Muscle layer of duodenum (tissue), 2 donors: ENCODE data around the gene LAMTOR4.
"Not testable (repeated sequence)": the region's sequence is repeated elsewhere in the genome, so short reads cannot be mapped to it uniquely, and the experiment has no call there.

Experiments
- H3K27ac ChIP-seq: one replicate; pipeline ENCODE4 v1.7.0; 2013; ENCODE audit warnings: mild to moderate bottlenecking, low read length
- H3K27me3 ChIP-seq: one replicate; pipeline ENCODE4 v1.7.0; 2013; ENCODE audit warnings: low read depth, mild to moderate bottlenecking, control low read depth, low read length
- H3K36me3 ChIP-seq, 2 donors: one replicate each; pipeline ENCODE4 v1.7.0; 2013; ENCODE audit warnings: low read length in 2 of 2, control low read depth in 1 of 2, mild to moderate bottlenecking in 1 of 2; ENCODE audit not compliant: insufficient read depth in 2 of 2, control insufficient read depth in 1 of 2
- H3K4me1 ChIP-seq, 2 donors: one replicate each; pipeline ENCODE4 v1.7.0; 2013; ENCODE audit warnings: low read length in 2 of 2, mild to moderate bottlenecking in 2 of 2, control low read depth in 1 of 2, moderate library complexity in 1 of 2; ENCODE audit not compliant: insufficient read depth in 2 of 2, control insufficient read depth in 1 of 2
- H3K4me3 ChIP-seq, 2 donors: one replicate each; pipeline ENCODE4 v1.7.0; 2013; ENCODE audit warnings: low read length in 2 of 2, low read depth in 1 of 2, mild to moderate bottlenecking in 1 of 2
- H3K9me3 ChIP-seq, 2 donors: one replicate each; pipeline ENCODE4 v1.7.0; 2013; ENCODE audit warnings: low read length in 2 of 2, control low read depth in 1 of 2, mild to moderate bottlenecking in 1 of 2; ENCODE audit not compliant: control insufficient read depth in 1 of 2
- donor health status: healthy.

Gene LAMTOR4

GRCh38 chr7:100137851-100138760 lies 10.6 kb upstream of the LAMTOR4 start:
- Histone ChIP-seq H3K4me1 (no peaks in the 10 kb centered on the region), H3K27me3 (no peaks in the 10 kb centered on the region), H3K4me3 (no peak overlapping the region), H3K27ac (peak overlapping the region; percentile 36), H3K9me3 (no peaks in the 10 kb centered on the region), H3K36me3 (no peaks in the 10 kb centered on the region)

GRCh38 chr7:100141555-100141949 lies 7.2 kb upstream of the LAMTOR4 start:
- Histone ChIP-seq H3K4me3 (no peak overlapping the region), H3K9me3 (no peaks in the 10 kb centered on the region), H3K36me3 (no peaks in the 10 kb centered on the region), H3K27me3 (no peaks in the 10 kb centered on the region), H3K27ac (no peak overlapping the region), H3K4me1 (no peaks in the 10 kb centered on the region)

GRCh38 chr7:100142461-100142860 lies 6.3 kb upstream of the LAMTOR4 start:
- Histone ChIP-seq H3K9me3 (no peaks in the 10 kb centered on the region), H3K27me3 (no peaks in the 10 kb centered on the region), H3K4me1 (no peaks in the 10 kb centered on the region), H3K36me3 (no peaks in the 10 kb centered on the region), H3K4me3 (no peak overlapping the region), H3K27ac (no peak overlapping the region)

GRCh38 chr7:100146350-100146749 lies 2.4 kb upstream of the LAMTOR4 start:
- H3K27me3 ChIP-seq, H3K36me3 ChIP-seq: not testable (repeated sequence)

GRCh38 chr7:100147278-100147677 lies 1.4 kb upstream of the LAMTOR4 start:
- Histone ChIP-seq H3K4me1 (peaks cover 3 to 16% of the 10 kb centered on the region in 2 donors), H3K27ac (no peak overlapping the region), H3K9me3 (no peaks in the 10 kb centered on the region), H3K36me3 (no peaks in the 10 kb centered on the region), H3K4me3 (no peak overlapping the region), H3K27me3 (no peaks in the 10 kb centered on the region)

More at GRCh38 chr7:100146350-100146749, 2.4 kb upstream of the LAMTOR4 start:
- H3K4me3 ChIP-seq, H3K27ac ChIP-seq, H3K9me3 ChIP-seq: not testable (repeated sequence)
- H3K4me1 ChIP-seq: peaks cover 3 to 16% of the 10 kb centered on the region in 2 donors

GRCh38 chr7:100148225-100148558 lies 526 bp upstream of the LAMTOR4 start:
- Histone ChIP-seq H3K4me1 (peaks cover 3 to 16% of the 10 kb centered on the region in 2 donors), H3K27me3 (no peaks in the 10 kb centered on the region), H3K36me3 (peaks cover 0 to 3% of the 10 kb centered on the region in 2 donors), H3K9me3 (no peaks in the 10 kb centered on the region), H3K4me3 (peak overlapping the region; percentile 79 to 97), H3K27ac (peak overlapping the region; percentile 10)

GRCh38 chr7:100152404-100152803 lies 3.7 kb downstream of the LAMTOR4 start:
- no peak overlapping the region for H3K27ac ChIP-seq
- peaks cover 16 to 31% of the 10 kb centered on the region in 2 donors for H3K4me1 ChIP-seq
- no peaks in the 10 kb centered on the region for H3K9me3 ChIP-seq
- no peak overlapping the region for H3K4me3 ChIP-seq
- H3K36me3 ChIP-seq: peaks cover 20 to 39% of the 10 kb centered on the region in 2 donors
- no peaks in the 10 kb centered on the region for H3K27me3 ChIP-seq

GRCh38 chr7:100152937-100153666 lies 4.4 kb downstream of the LAMTOR4 start:
- Histone ChIP-seq H3K27me3 (no peaks in the 10 kb centered on the region), H3K36me3 (peaks cover 20 to 39% of the 10 kb centered on the region in 2 donors), H3K4me1 (peaks cover 19 to 36% of the 10 kb centered on the region in 2 donors), H3K9me3 (no peaks in the 10 kb centered on the region), H3K4me3 (no peak overlapping the region), H3K27ac (no peak overlapping the region)

- no peaks in the 10 kb centered on the region for H3K9me3 ChIP-seq
- H3K27me3 ChIP-seq: no peaks in the 10 kb centered on the region
- no peak overlapping the region for H3K4me3 ChIP-seq
- peak overlapping the region; percentile 39 for H3K27ac ChIP-seq
- H3K36me3 ChIP-seq: peaks cover 20 to 39% of the 10 kb centered on the region in 2 donors
- H3K4me1 ChIP-seq: peaks cover 19 to 36% of the 10 kb centered on the region in 2 donors
Observed at GRCh38 chr7:100153708-100154535, 5.2 kb downstream of the LAMTOR4 start.

- Histone ChIP-seq H3K4me3 (no peak overlapping the region), H3K9me3 (no peaks in the 10 kb centered on the region), H3K27me3 (no peaks in the 10 kb centered on the region), H3K4me1 (peaks cover 16 to 32% of the 10 kb centered on the region in 2 donors), H3K27ac (no peak overlapping the region), H3K36me3 (peaks cover 20 to 39% of the 10 kb centered on the region in 2 donors)
Observed at GRCh38 chr7:100154651-100155491, 6.2 kb downstream of the LAMTOR4 start.
